Neuronal stem cell (in vitro differentiated cells): ENCODE measurements around the gene PTPN9.
"Not testable (repeated sequence)": the region's sequence is repeated elsewhere in the genome, so short reads cannot be mapped to it uniquely, and the experiment has no call there.

Experiments used
- DNase-seq: peaks from one replicate; pipeline ENCODE4 v3.0.0-alpha.2; 2013; ENCODE audit warnings: low spot score
- H2AFZ ChIP-seq: one replicate; pipeline ENCODE4 v1.6.1; 2013; ENCODE audit warnings: mild to moderate bottlenecking, low read length, inconsistent platforms
- H2AK5ac ChIP-seq: 2 replicates; pipeline ENCODE4 v1.6.1; 2013; ENCODE audit warnings: low read depth, mild to moderate bottlenecking, inconsistent platforms, low read length, moderate library complexity, mixed read lengths
- H2BK120ac ChIP-seq: 2 replicates; pipeline ENCODE4 v1.6.1; 2013; ENCODE audit warnings: low read depth, mild to moderate bottlenecking, inconsistent platforms, low read length, moderate library complexity, mixed read lengths
- H2BK12ac ChIP-seq: one replicate; pipeline ENCODE4 v1.6.1; 2013; ENCODE audit warnings: low read length, inconsistent platforms
- H2BK15ac ChIP-seq: 2 replicates; pipeline ENCODE4 v1.6.1; 2013; ENCODE audit warnings: mild to moderate bottlenecking, low read length, inconsistent platforms, mixed read lengths
- H2BK5ac ChIP-seq: one replicate; pipeline ENCODE4 v1.6.1; 2013; ENCODE audit warnings: inconsistent platforms, mild to moderate bottlenecking, low read length, moderate library complexity
- H3K14ac ChIP-seq: one replicate; pipeline ENCODE4 v1.6.1; 2013; ENCODE audit warnings: low read length, inconsistent platforms
- H3K18ac ChIP-seq: 2 replicates; pipeline ENCODE4 v1.6.1; 2013; ENCODE audit warnings: low read length, inconsistent platforms
- H3K23ac ChIP-seq: 2 replicates; pipeline ENCODE4 v1.6.1; 2013; ENCODE audit warnings: low read depth, mild to moderate bottlenecking, mixed read lengths, low read length, inconsistent platforms; ENCODE audit not compliant: poor library complexity
- H3K27ac ChIP-seq: replicated peaks from 3 replicates; pipeline ENCODE4 v1.5.1; 2013; ENCODE audit warnings: low read length, inconsistent platforms
- H3K27me3 ChIP-seq, 3 experiments: 2 replicates each; pipeline ENCODE4 v1.6.1; 2013; ENCODE audit warnings: low read length in 3 of 3, mild to moderate bottlenecking in 2 of 3, inconsistent platforms in 1 of 3, low read depth in 1 of 3, mixed read lengths in 1 of 3, moderate library complexity in 1 of 3; ENCODE audit not compliant: control insufficient read depth in 3 of 3, insufficient read depth in 3 of 3
- H3K36me3 ChIP-seq, 2 donors: replicated peaks in 1 of 2; 2 replicates each; pipeline ENCODE4 v1.6.1; 2013; ENCODE audit warnings: low read length in 2 of 2; ENCODE audit not compliant: control insufficient read depth in 2 of 2, insufficient read depth in 2 of 2
- H3K4ac ChIP-seq: 2 replicates; pipeline ENCODE4 v1.6.1; 2013; ENCODE audit warnings: inconsistent platforms, mild to moderate bottlenecking, low read length, moderate library complexity
- H3K4me1 ChIP-seq, 2 donors: 1 replicate in 1 of 2; 2 replicates in 1 of 2; pipeline ENCODE4 v1.6.1; 2013; ENCODE audit warnings: low read length in 2 of 2, low read depth in 1 of 2; ENCODE audit not compliant: control insufficient read depth in 2 of 2, insufficient read depth in 1 of 2
- H3K4me2 ChIP-seq: one replicate; pipeline ENCODE4 v1.6.1; 2013; ENCODE audit warnings: mild to moderate bottlenecking, low read length, inconsistent platforms; ENCODE audit not compliant: insufficient read depth, poor library complexity, severe bottlenecking
- H3K4me3 ChIP-seq, 2 donors: 2 replicates each; pipeline ENCODE4 v1.5.1; 2013; ENCODE audit warnings: low read length in 2 of 2, mild to moderate bottlenecking in 2 of 2, inconsistent platforms in 1 of 2, moderate library complexity in 1 of 2
- H3K79me1 ChIP-seq: one replicate; pipeline ENCODE4 v1.6.1; 2013; ENCODE audit warnings: low read depth, mild to moderate bottlenecking, inconsistent platforms, low read length, moderate library complexity
- H3K9ac ChIP-seq: one replicate; pipeline ENCODE4 v1.6.1; 2013; ENCODE audit warnings: mild to moderate bottlenecking, low read depth, low read length, inconsistent platforms; ENCODE audit not compliant: poor library complexity
- H3K9me3 ChIP-seq, 2 donors: replicated peaks in 1 of 2; 2 replicates each; pipeline versions ENCODE3 to v1.6.1; 2013; ENCODE audit warnings: low read length in 2 of 2, mild to moderate bottlenecking in 2 of 2, inconsistent platforms in 1 of 2, low read depth in 1 of 2, mixed read lengths in 1 of 2, moderate library complexity in 1 of 2; ENCODE audit not compliant: control insufficient read depth in 2 of 2, insufficient read depth in 1 of 2
- H4K8ac ChIP-seq: one replicate; pipeline ENCODE4 v1.6.1; 2013; ENCODE audit warnings: low read depth, mild to moderate bottlenecking, inconsistent platforms, low read length, moderate library complexity
- H4K91ac ChIP-seq: one replicate; pipeline ENCODE4 v1.6.1; 2013; ENCODE audit warnings: low read length, low read depth, mild to moderate bottlenecking, inconsistent platforms; ENCODE audit not compliant: poor library complexity
- WGBS, 2 donors: extraction: QIAGEN DNeasy Blood & Tissue Kit; methylation state at CpG; one replicate each; pipeline ENCODE4 v1.1.7; 2013; ENCODE audit warnings: missing lambda C conversion rate in 2 of 2, mixed read lengths in 1 of 2; ENCODE audit not compliant: insufficient read length in 2 of 2, insufficient replicate concordance in 1 of 2; ENCODE audit errors: extremely low coverage in 2 of 2; 5-methylcytosine and 5-hydroxymethylcytosine counted together

PTPN9 gene

GRCh38 chr15:75561888-75562287, 17.2 kb downstream of the PTPN9 start:
- WGBS, 2 donors: no CpG with 5 or more reads among the region's 5 CpGs

DNA sequence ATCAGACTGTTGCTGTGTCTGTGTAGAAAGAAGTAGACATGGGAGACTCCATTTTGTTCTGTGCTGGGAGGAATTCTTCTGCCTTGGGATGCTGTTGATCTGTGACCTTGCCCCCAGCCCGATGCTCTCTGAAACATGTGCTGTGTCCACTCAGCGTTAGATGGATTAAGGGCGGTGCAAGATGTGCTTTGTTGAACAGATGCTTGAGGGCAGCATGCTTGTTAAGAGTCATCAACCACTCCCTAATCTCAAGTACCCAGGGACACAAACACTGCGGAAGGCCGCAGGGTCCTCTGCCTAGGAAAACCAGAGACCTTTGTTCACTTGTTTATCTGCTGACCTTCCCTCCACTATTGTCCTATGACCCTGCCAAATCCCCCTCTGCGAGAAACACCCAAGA, 19.8 kb downstream of the PTPN9 start:
- no CpG with 5 or more reads among the region's 6 CpGs for WGBS, 2 donors
- H2BK120ac ChIP-seq, H2BK12ac ChIP-seq: not testable (repeated sequence)

More at GRCh38 chr15:75561888-75562287, 17.2 kb downstream of the PTPN9 start:
- Histone ChIP-seq H2BK12ac (no peak overlapping the region), H3K14ac (no peak overlapping the region), H3K36me3 (peaks cover 0 to 40% of the 10 kb centered on the region in 2 donors), H2BK5ac (no peak overlapping the region), H3K27me3 (no peaks in the 10 kb centered on the region), H3K4ac (no peak overlapping the region), H3K9me3 (no peaks in the 10 kb centered on the region), H3K4me2 (no peak overlapping the region), H4K91ac (no peak overlapping the region), H3K4me1 (no peaks in the 10 kb centered on the region), H3K18ac (no peak overlapping the region), H2AK5ac (no peak overlapping the region), H3K9ac (no peak overlapping the region), H2BK15ac (no peak overlapping the region), H2BK120ac (no peak overlapping the region), H3K79me1 (no peaks in the 10 kb centered on the region), H2AFZ (no peak overlapping the region), H3K23ac (no peak overlapping the region), H3K27ac (no peak overlapping the region), H4K8ac (no peak overlapping the region), H3K4me3 (no peak overlapping the region)
- DNase-seq: no peak

DNA sequence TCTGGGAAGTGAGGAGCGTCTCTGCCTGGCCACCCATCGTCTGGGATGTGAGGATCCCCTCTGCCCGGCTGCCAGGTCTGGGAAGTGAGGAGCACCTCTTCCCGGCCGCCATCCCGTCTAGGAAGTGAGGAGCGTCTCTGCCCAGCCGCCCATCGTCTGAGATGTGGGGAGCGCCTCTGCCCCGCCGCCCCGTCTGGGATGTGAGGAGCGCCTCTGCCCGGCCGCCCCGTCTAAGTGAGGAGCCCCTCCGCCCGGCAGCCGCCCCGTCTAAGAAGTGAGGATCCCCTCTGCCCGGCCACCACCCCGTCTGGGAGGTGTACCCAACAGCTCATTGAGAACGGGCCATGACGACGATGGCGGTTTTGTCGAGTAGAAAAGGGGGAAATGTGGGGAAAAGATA, 20.2 kb downstream of the PTPN9 start:
- WGBS, 2 donors: no CpG with 5 or more reads among the region's 28 CpGs
- H3K4ac ChIP-seq, H3K23ac ChIP-seq, DNase-seq, H2BK5ac ChIP-seq, H3K18ac ChIP-seq, H3K14ac ChIP-seq, H4K91ac ChIP-seq, H2BK120ac ChIP-seq, H3K79me1 ChIP-seq, H3K4me2 ChIP-seq, H3K4me3 ChIP-seq, H3K27ac ChIP-seq, H2AFZ ChIP-seq, H4K8ac ChIP-seq, H3K9ac ChIP-seq, H2BK15ac ChIP-seq, H3K4me1 ChIP-seq, H2BK12ac ChIP-seq, H3K27me3 ChIP-seq, H2AK5ac ChIP-seq, H3K9me3 ChIP-seq: not testable (repeated sequence)
- peaks cover 0 to 37% of the 10 kb centered on the region in 2 donors for H3K36me3 ChIP-seq

More for the DNA sequence above, 19.8 kb downstream of the PTPN9 start:
- H3K27ac ChIP-seq, DNase-seq, H3K27me3 ChIP-seq, H3K4me2 ChIP-seq, H3K79me1 ChIP-seq, H4K91ac ChIP-seq, H3K9me3 ChIP-seq, H2AFZ ChIP-seq, H2AK5ac ChIP-seq, H3K4me1 ChIP-seq, H3K14ac ChIP-seq, H3K9ac ChIP-seq, H3K23ac ChIP-seq, H3K18ac ChIP-seq, H2BK5ac ChIP-seq, H3K4ac ChIP-seq, H3K4me3 ChIP-seq, H2BK15ac ChIP-seq, H4K8ac ChIP-seq: not testable (repeated sequence)
- H3K36me3 ChIP-seq: peaks cover 0 to 37% of the 10 kb centered on the region in 2 donors

- no peak overlapping the region for H2BK5ac ChIP-seq
- no peak overlapping the region for H3K27ac ChIP-seq
- H4K8ac ChIP-seq: no peak overlapping the region
- H4K91ac ChIP-seq: no peak overlapping the region
- H3K79me1 ChIP-seq: peaks cover 1% of the 10 kb centered on the region
- no peak for DNase-seq
- no peak overlapping the region for H3K9ac ChIP-seq
- no peak overlapping the region for H3K4me2 ChIP-seq
- H3K36me3 ChIP-seq: peaks cover 0 to 21% of the 10 kb centered on the region in 2 donors
- H3K14ac ChIP-seq: no peak overlapping the region
- no peaks in the 10 kb centered on the region for H3K27me3 ChIP-seq
- no peak overlapping the region for H3K4ac ChIP-seq
- H2AK5ac ChIP-seq: no peak overlapping the region
- no peaks in the 10 kb centered on the region for H3K4me1 ChIP-seq
- no peak overlapping the region for H3K18ac ChIP-seq
- no peak overlapping the region for H2AFZ ChIP-seq
- H2BK120ac ChIP-seq: no peak overlapping the region
- no peak overlapping the region for H3K4me3 ChIP-seq
- no peak overlapping the region for H3K23ac ChIP-seq
- no peaks in the 10 kb centered on the region for H3K9me3 ChIP-seq
- no peak overlapping the region for H2BK12ac ChIP-seq
- H2BK15ac ChIP-seq: no peak overlapping the region
These were observed 24.4 kb downstream of the PTPN9 start for GRCh38 chr15:75554717-75555116.
